Large intestine (tissue), 3 donors: ENCODE data around the gene ARHGAP26. TPM values are rescaled to one million over a fixed set of nuclear protein-coding genes. Genes with fewer than 3 reads are reported as not detected.

Experiments
- DNase-seq, 2 donors: peaks; one replicate each; pipeline versions ENCODE4 v3.0.0 to v3.0.0-alpha.2; 2013
- H3K27ac ChIP-seq: one replicate; pipeline ENCODE4 v1.5.1; 2013; ENCODE audit warnings: low read length
- H3K27me3 ChIP-seq: 2 replicates; pipeline ENCODE4 v1.6.1; 2013; ENCODE audit warnings: low read length; ENCODE audit not compliant: control insufficient read depth, insufficient read depth
- H3K36me3 ChIP-seq: 2 replicates; pipeline ENCODE4 v1.6.1; 2013; ENCODE audit warnings: low read length; ENCODE audit not compliant: control insufficient read depth, insufficient read depth
- H3K4me1 ChIP-seq: one replicate; pipeline ENCODE4 v1.6.1; 2013; ENCODE audit warnings: low read length; ENCODE audit not compliant: control insufficient read depth, insufficient read depth
- H3K4me3 ChIP-seq: one replicate; pipeline ENCODE4 v1.5.1; 2013; ENCODE audit warnings: low read length
- H3K9me3 ChIP-seq: one replicate; pipeline ENCODE4 v1.6.1; 2013; ENCODE audit warnings: mild to moderate bottlenecking, low read depth, low read length, moderate library complexity; ENCODE audit not compliant: control insufficient read depth
- WGBS: methylation state at CpG from one replicate; pipeline ENCODE4 v1.1.5; 2013; ENCODE audit warnings: low lambda C conversion rate; ENCODE audit not compliant: insufficient coverage; 5-methylcytosine and 5-hydroxymethylcytosine counted together
- polyA plus RNA-seq: library from polyadenylated mRNA; unstranded; fragments of 120-200 nt; gene quantifications from one replicate; pipeline ENCODE4 v1.2.1, GENCODE V29; 2013

ARHGAP26 gene
- polyA plus RNA-seq, 1 donor, result 31.8 TPM

DNA sequence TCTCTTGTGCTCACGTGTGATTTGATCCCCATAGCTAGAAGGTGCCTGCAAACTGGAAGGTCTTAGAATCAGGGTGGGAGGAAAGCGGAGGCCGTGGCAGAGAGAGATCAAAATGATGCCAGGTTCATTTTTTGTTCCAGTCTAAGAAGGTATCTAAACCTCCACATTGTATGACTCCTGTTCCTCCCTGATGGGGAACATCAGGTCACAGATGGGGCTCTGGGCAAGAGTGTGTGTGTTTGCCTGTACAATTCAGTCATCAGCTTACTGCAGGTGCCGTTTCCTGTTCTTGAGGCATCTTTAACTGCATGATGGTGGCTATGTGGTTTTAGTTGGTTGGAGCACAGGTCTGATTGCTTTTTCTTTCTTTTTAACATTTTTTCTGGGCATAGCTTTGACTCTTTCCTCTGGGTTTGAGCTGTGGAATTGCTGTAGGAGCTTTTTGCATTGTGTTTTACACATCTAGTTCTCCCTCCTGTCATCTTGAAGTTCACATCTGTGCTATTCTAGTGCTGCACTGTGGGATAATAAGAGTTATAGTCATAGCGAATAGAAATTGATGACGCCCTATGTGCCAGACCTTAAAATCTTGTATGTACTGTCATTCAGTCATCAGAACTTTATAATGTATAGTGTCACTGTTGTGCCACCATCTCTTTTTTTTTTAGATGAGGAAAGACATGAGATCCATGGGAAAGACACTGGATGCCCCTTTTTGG is 30.8 kb downstream of the ARHGAP26 start:
- H3K4me3 ChIP-seq, result no peak overlapping the region
- no peak for DNase-seq

DNA sequence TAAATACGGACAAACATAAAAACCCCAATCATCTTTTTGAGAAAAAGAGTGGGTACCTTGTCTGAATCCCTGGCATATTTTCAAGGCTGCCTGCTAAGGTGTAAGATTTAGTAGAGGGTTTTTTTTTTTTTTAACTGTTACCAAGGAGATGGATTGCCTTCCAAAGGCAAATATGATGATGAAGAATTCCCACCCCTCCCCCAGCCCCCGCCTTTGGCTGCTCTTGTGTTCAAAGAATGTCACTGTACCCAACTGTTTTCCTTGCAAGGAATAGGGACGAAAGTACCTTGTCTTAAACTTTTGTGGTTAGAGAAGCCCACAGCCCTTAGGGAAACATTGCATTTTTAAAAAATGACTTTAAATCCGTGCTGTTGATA is 31.3 kb downstream of the ARHGAP26 start:
- Histone ChIP-seq H3K4me3 (no peak overlapping the region), H3K27ac (no peak overlapping the region), H3K27me3 (no peaks in the 10 kb centered on the region), H3K36me3 (no peaks in the 10 kb centered on the region), H3K4me1 (peaks cover 20% of the 10 kb centered on the region), H3K9me3 (no peaks in the 10 kb centered on the region)
- WGBS, result no CpG with 5 or more reads among the region's 4 CpGs
- no peak for DNase-seq

More for the DNA sequence above, 30.8 kb downstream of the ARHGAP26 start:
- 100% methylated on average over 1 of the region's 6 CpGs for WGBS
- peaks cover 22% of the 10 kb centered on the region for H3K4me1 ChIP-seq
- no peaks in the 10 kb centered on the region for H3K36me3 ChIP-seq
- no peaks in the 10 kb centered on the region for H3K9me3 ChIP-seq
- H3K27me3 ChIP-seq, result no peaks in the 10 kb centered on the region
- no peak overlapping the region for H3K27ac ChIP-seq

DNA sequence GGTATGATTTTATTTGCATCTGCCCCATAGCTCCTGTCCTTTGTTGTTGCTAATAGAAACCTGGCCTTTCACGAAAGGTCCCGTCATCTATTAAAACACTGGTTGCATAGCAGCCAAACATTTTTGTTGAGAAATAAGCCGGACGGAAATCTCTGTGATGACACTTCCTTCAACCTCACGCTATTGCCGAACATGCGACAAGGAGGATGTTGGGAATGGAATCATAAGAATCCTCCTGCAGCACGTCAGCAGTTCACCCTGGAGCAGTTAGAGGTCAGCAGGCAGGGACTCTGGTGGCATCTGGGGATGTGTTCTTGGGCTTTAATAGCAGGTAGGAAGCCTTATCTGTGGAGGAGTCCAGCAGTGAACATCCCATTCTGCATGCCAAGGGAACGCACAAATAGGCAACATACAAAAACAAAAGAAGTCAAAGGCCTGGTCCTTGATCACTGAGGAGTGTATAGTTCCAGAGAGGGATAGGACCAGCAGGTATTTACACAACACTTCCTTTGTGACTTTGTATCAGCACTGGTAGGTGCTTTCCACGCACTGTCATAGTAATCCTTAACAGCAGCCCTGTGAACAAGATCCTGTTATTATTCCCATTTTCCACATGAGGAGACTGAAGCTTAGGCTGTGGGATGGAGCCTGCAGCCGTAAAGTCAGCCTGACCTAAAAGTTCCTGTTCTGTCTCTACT is 33.4 kb downstream of the ARHGAP26 start:
- H3K27ac ChIP-seq, result no peak overlapping the region
- no peaks in the 10 kb centered on the region for H3K27me3 ChIP-seq
- 71% methylated on average over 3 of the region's 11 CpGs for WGBS
- no peak for DNase-seq
- H3K4me3 ChIP-seq, result no peak overlapping the region
- no peaks in the 10 kb centered on the region for H3K36me3 ChIP-seq
- H3K9me3 ChIP-seq, result no peaks in the 10 kb centered on the region
- H3K4me1 ChIP-seq, result peaks cover 18% of the 10 kb centered on the region

DNA sequence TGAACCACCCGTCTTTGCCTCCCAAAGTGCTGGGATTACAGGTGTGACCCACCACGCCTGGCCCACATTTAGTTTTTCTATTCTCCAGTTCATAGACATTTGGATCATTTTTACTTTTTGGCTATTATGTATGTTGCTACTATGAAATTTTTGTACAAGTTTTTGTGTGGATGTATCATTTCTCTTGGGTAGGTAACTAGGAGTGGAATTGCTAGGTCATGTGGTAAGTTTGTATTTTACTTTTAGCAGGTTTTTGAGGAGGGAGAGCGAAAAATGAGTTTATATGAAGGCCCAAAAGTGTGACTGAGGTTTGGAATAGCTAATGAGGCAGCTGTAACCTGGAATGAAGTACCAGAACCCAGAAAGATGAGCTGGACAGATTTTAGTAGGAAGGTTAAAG is 35.2 kb downstream of the ARHGAP26 start:
- no CpG with 5 or more reads among the region's 3 CpGs for WGBS
- no peak overlapping the region for H3K4me3 ChIP-seq
- no peaks in the 10 kb centered on the region for H3K27me3 ChIP-seq
- H3K9me3 ChIP-seq, result no peaks in the 10 kb centered on the region
- H3K36me3 ChIP-seq, result no peaks in the 10 kb centered on the region
- no peak for DNase-seq
- no peak overlapping the region for H3K27ac ChIP-seq
- H3K4me1 ChIP-seq, result peaks cover 33% of the 10 kb centered on the region

DNA sequence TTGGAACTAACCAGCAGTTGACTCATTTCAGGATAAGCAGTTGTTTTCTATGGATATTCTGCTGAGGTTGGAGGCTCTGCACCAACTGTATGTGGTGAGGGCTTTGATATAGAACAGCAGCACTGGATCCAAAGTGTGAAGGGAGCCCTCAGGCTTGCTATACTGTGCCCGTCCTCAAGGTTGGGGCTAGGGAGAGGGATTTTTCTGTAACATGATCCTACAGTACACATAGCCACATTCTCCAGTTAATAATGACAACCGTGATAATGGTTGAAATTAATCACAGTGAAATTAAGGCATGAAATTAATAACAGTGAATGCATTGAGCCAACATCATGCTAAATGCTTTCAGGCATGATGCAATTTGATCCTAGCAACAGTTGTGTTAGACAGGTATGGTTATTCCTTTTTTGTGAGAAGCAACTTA is 36.7 kb downstream of the ARHGAP26 start:
- Histone ChIP-seq H3K4me1 (peaks cover 42% of the 10 kb centered on the region), H3K27me3 (no peaks in the 10 kb centered on the region), H3K4me3 (no peak overlapping the region), H3K27ac (peak overlapping the region; percentile 70), H3K36me3 (no peaks in the 10 kb centered on the region), H3K9me3 (no peaks in the 10 kb centered on the region)
- WGBS, result 57% methylated on average over 1 of the region's 2 CpGs
- no peak for DNase-seq

DNA sequence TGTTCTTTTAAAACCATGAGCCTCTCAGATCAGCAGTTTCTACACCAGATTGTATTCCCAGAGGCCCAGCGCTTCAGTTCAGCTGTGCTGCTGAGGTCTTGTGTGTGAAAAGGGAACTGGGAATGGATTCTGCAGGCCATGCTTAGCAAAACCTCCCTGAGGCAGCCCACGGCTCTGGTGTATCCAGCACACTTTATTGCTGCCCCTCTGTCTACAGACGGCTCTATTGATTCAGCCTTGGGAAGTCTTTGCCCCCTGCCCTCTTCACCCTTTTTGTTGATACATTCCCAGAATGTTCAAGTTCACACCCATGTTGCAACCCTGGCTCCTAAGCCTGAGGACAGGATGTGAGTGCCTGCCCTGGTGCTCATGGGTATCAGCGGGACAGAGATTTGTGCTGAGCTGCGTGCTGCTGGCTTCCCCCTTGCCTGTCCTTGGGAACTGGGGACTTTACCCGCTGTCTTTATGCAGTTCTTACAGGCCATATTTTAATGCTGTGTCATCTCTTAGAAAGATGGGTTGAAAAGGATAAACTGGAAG is 37.3 kb downstream of the ARHGAP26 start:
- H3K36me3 ChIP-seq, result no peaks in the 10 kb centered on the region
- H3K27ac ChIP-seq, result peak overlapping the region; percentile 70
- WGBS, result no CpG with 5 or more reads among the region's 6 CpGs
- peaks cover 42% of the 10 kb centered on the region for H3K4me1 ChIP-seq
- DNase-seq, result peak; percentile 54 to 83
- H3K27me3 ChIP-seq, result no peaks in the 10 kb centered on the region
- no peak overlapping the region for H3K4me3 ChIP-seq
- no peaks in the 10 kb centered on the region for H3K9me3 ChIP-seq

DNA sequence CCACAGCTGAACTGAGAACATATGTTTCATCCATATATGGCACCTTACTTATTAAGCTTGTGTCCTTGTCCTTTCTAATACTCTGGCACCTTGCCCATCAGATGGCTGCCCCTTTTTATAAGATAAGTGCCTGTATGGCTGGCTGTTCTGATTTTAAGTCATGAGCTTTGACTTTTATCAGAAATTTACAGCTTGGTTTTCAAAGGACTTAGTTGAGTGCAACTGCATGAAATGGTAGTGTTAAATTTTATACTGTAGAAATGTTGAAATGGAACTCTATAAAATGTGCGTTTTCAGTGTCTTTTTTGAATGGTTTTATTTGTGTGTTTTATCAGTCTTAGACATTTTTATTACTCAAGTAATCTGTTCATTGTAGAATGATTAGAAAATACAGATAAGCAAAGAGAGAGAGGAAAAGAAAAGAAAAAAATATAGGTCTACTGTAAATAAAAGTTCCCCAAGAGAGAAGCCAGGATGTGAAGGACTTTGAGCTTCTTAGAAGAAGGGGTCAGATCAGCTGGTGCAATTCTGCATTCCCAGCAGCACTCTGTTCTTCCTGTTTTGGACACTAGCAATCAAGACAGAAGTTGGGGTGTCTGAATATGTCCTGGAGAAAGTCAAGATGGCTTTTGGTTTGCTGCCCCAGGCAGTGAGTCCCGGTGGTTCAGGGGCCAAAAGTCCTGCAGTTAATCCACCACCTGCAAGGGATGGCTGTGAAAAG is 38.9 kb downstream of the ARHGAP26 start:
- Histone ChIP-seq H3K4me3 (no peak overlapping the region), H3K27ac (peak overlapping the region; percentile 46), H3K36me3 (no peaks in the 10 kb centered on the region), H3K9me3 (no peaks in the 10 kb centered on the region), H3K27me3 (no peaks in the 10 kb centered on the region), H3K4me1 (peaks cover 47% of the 10 kb centered on the region)
- DNase-seq, result peak; percentile 71 to 86
- WGBS, result 17% methylated on average over 1 of the region's 2 CpGs

DNA sequence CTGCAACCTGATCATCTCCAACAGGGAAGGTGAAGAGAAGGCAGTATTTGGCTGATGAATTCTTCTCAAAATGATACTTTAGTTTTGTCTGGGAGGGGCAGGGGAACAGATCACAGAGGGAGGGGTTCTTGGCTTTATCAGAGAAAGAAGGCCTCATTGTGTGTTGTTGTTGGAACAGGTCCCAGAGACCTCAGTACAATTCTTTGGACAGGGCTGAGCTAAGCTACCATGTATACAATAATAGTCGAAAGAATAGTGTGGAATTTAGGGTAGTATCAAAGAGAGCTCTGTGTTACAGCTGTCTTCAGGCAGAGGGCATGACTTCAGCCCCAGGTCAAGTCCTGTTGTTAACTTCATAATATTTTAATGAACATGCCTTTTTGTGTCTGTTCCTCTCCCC is 39.9 kb downstream of the ARHGAP26 start:
- WGBS, result no CpG with 5 or more reads among the region's 1 CpG
- Histone ChIP-seq H3K27ac (peak overlapping the region; percentile 46), H3K9me3 (no peaks in the 10 kb centered on the region), H3K27me3 (no peaks in the 10 kb centered on the region), H3K4me3 (no peak overlapping the region), H3K4me1 (peaks cover 47% of the 10 kb centered on the region), H3K36me3 (no peaks in the 10 kb centered on the region)
- no peak for DNase-seq

DNA sequence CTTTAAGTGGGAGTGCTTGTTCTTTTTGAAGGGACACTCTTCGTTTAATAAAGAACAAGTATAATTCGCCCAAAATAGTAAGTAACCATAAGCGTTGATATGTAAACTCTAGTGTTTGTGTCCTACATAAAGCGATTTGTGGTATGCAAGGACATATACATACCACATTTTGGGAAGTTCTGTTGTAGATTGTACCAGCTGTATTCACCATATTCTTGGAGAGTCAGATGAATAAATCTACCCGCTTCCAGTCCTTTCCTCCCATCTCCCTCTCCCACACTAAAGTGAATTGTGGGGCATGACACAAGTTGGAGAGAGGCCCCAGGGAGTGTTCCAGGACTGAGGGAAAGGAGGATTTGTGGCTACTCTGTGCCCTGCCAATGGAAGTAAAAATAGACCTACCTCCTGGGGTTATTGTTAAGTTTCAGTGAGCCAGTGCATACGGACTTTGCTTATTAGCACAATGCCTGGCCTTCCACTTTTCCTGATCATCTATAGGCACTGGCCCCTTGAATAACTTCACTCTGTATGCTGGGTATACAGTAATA is 40.6 kb downstream of the ARHGAP26 start:
- DNase-seq, result no peak
- 83% methylated on average over 3 of the region's 6 CpGs for WGBS
- Histone ChIP-seq H3K4me3 (no peak overlapping the region), H3K36me3 (no peaks in the 10 kb centered on the region), H3K27me3 (no peaks in the 10 kb centered on the region), H3K27ac (no peak overlapping the region), H3K9me3 (no peaks in the 10 kb centered on the region), H3K4me1 (peaks cover 48% of the 10 kb centered on the region)
